NB4 (cell line): ENCODE results near the gene MVP.

Experiments
- CTCF ChIP-seq: IDR thresholded peaks from one replicate; pipeline ENCODE4 v1.5.1; 2012; ENCODE audit warnings: low read depth, low read length
- MAX ChIP-seq: IDR thresholded peaks from 2 replicates; pipeline ENCODE4 v1.6.1; 2011; ENCODE audit warnings: low read depth, low read length
- MYC ChIP-seq: IDR thresholded peaks from 2 replicates; pipeline ENCODE4 v1.6.1; 2011; ENCODE audit warnings: low read depth, low read length
- POLR2A ChIP-seq: IDR thresholded peaks from 2 replicates; pipeline ENCODE4 v1.6.1; 2011; ENCODE audit warnings: mild to moderate bottlenecking; ENCODE audit not compliant: insufficient read length; ENCODE audit errors: extremely low read depth

GRCh38 chr16:29816694-29817441 lies 3.4 kb upstream of the MVP start:
- TF ChIP-seq CTCF (peak; percentile 23), POLR2A (no peak), MYC (no peak), MAX (peak; percentile 42)
